NOMO-1 (cell line): Measurements from ENCODE around the gene KHDRBS2.
A peak's percentile ranks its signal among the peaks of the same experiment; 100 is the strongest.
"Not testable (repeated sequence)": the region's sequence is repeated elsewhere in the genome, so short reads cannot be mapped to it uniquely, and the experiment has no call there.

Source experiments
- DNase-seq, 2 experiments: peaks; one replicate each; lab custom pipeline; 2025; ENCODE audit not compliant: unreplicated experiment in 2 of 2; lab: John Stamatoyannopoulos, UW

KHDRBS2 gene

DNA sequence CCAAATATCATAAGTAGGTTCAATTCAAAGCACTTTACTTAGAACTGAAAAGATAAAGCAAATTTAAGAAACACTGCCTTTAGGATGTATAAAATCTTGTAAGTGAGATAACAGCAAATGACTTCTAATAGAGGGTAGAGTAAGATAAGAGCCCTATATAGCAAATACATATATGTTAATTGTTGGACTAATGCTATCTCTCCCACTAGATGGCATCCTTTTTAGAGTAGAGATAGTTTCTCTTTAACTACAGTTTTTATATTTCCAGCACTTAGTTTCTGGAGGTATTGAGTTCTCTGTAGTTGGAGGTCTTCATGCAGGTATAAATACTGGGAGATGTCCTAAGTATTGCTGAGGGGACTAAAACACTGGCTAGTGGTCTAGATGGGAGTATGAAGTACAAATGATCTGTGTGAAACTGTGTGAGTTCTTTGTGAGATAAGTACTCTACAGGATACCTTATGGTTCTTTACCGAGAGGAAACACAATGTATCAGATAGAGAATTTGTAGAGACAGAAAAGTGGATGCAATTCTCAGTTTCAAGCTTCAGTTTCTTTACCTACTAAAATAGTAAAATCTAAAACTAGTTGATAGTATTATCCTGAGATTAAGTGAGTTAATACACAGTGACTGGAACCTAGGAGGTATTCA, 399.3 kb downstream of the KHDRBS2 start:
- no peak for DNase-seq

DNA sequence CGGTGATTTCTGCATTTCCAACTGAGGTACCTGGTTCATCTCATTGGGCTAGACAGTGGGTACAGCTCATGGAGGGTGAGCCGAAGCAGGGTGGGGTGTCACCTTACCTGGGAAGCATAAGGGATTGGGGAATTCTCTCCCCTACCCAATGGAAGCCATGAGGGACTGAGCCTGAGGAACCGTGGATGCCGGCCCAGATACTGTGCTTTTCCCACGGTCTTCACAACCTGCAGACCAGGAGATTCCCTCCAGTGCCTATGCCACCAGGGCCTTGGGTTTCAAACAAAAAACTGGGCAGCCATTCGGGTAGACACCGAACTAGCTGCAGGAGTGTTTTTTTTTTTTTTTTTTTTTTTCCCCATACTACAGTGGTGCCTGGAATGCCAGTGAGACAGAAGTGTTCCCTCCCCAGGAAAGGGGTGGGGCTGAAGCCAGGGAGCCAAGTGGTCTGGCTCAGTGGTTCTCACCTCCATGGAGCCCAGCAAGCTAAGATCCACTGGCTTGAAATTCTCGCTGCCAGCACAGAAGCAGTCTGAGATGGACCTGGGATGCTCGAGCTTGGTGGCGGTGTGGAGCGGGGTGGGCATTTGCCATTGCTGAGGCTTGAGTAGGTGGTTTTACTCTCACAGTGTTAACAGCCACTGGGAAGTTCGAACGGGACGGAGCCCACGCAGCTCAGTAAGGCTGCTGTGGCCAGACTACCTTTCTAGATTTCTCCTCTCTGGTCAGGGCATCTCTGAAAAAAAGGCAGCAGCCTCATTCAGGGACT, 416.2 kb downstream of the KHDRBS2 start:
- DNase-seq = no peak

DNA sequence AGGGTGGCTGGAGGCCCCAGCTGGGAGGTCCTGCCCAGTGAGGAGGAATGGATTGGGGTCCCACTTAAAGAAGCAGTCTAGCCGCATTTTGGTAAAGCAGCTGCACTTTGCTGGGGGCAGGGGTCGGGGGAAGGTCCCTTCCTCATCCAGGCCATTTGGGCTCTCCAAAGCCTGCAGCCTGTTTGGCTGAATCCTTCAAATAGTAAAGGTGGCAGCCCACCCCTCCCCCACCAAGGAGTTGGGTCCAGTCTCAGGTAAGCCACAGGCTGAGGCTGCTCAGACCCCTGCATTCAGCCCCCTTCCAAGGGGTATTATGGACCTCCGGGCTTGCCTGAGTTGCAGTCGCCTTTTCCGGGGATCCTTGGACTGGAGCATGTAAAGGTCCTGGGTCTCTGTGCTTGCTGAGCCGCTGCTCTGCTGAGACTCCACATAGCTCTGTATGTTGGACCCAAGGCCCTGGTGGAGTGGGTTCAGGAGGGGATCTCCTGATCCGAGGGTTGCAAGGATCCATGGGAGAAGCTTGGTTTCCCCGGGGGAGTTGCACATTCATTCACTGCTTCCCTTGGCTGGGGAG, 417.4 kb downstream of the KHDRBS2 start:
- no peak for DNase-seq

DNA sequence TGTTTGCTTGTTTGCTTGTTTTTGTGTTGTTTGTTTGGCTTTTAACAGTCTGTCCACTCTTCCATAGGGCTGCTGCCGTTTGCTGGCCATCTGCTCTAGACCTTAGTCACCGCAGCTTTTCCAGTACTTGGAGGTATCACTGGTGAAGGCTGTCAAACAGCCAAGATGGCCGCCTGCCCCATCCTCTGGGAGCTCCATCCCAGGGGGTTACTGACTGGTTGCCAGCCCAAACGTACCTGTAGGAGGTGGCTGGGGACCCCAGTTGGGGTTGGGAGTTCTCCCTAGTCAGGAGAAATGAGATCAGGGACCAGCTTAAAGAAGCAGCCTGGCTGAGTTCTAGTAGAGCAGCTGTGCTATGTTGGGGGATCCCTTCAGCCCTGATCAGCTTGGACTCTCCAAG, 418.4 kb downstream of the KHDRBS2 start:
- DNase-seq = no peak

DNA sequence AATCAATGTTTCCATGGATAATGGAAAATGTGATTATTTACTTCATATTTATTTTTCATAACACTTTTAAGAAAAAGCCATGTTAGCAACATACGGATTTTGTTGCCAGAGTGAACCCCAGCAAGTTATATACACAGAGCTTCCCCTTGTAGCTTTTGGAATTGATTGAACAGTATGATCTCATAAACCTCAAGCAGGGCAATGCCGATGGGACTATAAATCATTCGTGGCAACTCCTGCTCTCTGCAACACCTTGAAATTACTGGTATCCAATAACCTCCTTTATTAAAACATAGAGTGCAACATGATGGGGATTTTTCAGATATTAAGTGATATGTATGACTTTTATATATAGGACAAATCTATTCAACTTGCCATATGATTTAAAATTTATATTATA, 428.5 kb downstream of the KHDRBS2 start:
- no peak for DNase-seq

DNA sequence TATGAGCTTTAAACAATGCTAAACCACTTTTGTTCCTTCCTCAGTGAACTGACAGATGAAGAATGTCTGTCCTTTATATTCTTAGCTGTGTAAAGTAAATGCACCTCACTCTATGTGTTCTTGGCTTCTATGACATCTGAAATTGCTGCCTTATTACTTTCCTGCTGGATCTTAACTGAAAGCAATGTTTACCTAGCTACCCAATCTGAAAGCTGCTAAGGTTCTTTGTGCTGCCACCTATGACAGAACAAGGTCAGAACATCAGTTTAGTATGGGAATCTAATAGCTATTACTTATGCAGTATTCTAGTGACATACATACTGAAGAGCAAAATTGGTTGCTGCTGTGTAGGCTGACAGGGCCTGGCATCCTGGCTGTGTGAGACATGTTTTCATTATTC, 444.1 kb downstream of the KHDRBS2 start:
- no peak for DNase-seq

DNA sequence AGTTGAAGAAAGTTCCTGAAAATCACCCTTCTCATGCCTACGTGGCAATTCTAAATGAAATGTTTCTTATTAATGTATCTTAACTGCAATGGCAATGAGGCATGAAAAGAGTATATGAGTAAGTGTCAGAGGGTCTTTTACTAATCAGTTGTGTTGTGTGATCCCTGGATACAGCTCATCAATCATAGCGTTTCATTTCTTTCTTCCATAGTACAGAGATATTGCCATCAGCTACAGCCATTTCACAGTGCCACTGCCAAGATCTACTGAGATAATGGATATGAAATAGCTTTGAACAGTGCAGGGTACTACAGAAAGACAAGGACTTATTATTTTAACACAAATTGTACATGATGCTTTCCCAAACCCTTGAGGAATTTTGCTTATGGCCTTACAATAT, 450.8 kb downstream of the KHDRBS2 start:
- DNase-seq = no peak

DNA sequence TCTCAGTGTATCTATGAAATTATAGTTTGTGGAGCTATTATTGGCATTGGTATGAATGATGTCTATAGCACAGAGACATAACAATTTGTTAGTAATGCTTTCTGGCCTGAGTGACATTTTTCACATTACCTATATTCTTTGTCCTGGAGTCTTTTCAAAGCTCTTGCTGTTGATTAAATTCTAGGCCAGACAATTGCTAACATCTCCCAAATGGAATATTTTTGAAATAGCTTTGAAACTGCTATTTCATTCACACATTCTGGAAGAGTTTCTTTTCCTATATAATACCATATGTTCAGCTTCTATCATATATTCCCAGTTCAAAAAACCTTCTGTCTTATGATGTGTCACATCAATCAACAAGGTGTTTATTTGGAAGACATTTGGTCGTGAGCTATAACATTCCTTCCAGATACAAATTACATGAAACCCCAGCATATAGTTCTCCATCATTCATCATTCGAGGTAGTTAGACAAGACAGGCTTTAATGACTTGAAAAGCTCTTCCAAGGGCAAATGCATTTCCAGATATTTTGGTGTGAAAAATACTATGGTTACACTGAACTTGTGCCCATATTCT, 452.8 kb downstream of the KHDRBS2 start:
- DNase-seq = no peak

DNA sequence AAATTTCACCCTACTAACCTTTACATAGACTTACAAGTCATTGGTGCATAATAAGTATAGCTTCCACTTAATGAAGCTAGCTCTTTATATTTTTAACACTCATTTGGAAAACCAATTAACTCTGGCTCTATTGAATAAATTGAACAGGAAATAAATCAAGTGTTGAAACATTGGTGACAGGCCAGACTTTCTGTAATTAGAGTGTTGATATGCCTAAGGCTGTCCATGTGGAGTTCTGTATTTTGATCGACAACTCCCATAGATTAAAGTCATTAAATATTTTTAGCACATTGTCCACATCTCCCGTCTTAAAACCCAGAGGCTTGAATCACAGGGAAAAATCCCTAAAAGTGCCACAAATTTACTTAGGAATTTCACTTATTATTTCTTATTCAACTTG, 468.3 kb downstream of the KHDRBS2 start:
- no peak for DNase-seq

DNA sequence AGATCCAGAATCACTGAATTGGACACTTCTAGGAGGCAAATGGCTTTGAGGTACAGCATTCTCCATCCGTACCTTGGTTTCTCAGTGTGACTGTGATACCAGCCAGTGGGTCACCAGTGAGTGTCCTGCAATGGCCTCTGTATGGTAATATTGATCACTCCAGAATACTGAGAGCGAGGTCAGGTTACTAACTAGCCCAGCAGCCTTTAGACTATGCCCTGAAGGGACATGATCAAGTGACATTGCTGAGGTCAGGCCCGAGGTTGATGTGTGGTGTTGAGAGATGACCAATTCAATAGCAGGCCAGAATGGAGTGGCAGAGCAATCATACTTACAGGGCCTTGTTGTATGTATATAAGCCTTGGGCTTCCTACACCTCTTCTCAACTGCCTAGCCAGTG, 476.0 kb downstream of the KHDRBS2 start:
- DNase-seq = no peak

DNA sequence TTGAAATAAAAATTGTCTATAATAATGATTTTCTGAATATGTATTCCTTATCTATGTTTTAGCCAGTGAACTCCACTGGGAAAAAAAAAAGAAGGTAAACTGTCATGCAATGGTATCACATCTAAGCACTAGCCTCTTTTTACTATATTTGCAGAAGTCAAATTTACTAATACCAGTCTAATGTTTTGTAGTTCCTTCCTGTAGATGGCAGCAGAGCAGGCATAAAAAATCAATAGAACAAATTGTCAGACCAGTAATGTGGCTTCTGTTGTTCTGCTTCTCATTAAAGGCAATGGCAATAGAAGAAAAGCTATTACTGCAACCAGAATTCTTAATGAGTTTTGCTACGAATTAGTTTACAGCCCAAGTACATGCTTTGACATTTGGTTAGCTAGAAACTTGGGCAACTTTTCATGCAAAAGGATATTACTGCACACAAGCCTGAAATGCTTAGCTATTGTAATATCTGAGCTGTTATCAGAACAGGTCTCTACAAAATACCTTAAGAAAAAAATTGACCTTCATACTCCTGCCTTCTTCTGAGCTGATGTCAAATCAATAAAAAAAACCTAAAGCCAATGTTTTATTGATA, 476.9 kb downstream of the KHDRBS2 start:
- peak in 1 of 2 experiments; percentile 31 for DNase-seq

DNA sequence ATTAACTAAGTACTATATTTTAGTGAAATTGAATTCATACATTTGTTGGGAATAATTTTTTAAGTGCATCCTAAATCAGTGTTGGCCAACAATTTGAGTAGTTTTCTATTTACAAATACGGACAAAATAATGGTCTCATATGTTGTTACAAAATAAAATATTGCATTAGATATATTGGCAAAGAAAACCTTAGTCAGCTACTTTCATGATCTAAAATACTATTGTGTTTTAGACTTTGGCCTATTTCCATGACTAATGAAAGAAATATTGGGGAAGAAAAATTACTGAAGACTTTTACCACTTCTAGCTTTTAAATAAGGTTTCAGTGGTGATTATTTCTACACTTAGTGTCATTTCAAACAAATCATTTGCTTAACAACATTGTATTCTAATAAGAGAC, 498.0 kb downstream of the KHDRBS2 start:
- no peak for DNase-seq

DNA sequence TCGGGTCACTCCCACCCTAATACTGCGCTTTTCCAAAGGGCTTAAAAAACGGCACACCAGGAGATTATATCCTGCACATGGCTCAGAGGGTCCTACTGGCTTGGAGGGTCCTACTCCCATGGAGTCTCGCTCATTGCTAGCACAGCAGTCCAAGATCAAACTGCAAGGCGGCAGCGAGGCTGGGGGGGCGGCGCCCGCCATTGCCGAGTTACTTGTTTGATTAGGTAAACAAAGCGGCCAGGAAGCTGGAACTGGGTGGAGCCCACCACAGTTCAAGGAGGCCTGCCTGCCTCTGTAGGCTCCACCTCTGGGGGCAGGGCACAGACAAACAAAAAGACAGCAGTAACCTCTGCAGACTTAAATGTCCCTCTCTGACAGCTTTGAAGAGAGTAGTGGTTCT, 516.6 kb downstream of the KHDRBS2 start:
- DNase-seq = not testable (repeated sequence)

DNA sequence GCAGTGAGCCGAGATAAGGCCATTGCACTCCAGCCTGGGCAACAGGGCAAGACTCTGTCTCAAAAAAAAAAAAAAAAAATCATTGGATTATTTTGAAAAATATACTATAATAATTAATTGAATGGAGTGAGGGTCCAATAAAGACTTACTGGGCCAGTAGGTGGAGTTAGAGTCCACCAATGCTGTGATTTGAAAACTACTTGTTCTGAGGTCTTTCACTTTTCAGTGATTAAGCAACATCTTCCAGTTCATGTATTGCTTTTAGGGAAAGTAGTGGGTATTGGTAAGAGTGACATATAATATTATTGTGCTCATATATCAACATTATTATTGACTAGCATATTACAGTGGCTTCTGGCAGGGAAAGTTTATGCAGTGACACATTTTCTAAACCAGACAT, 530.3 kb downstream of the KHDRBS2 start:
- DNase-seq = no peak

DNA sequence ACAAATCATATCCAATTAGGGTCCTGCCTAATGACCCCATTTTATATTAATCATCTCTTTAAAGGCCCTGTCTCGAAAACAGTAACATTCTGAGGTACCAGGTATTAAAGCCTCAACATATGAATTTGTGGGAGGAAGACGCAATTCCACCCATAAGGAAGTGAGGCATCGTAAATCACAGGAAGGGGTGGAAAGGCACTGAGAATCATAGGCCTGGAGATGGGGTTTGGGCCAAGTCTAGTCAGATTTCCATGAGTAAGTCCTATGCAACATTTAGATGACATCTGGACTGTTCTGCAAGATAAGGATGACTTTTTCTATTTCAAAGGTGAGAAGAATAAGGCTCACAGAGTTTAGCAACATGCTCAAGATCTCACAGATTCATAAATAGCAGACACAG, 534.0 kb downstream of the KHDRBS2 start:
- no peak for DNase-seq

DNA sequence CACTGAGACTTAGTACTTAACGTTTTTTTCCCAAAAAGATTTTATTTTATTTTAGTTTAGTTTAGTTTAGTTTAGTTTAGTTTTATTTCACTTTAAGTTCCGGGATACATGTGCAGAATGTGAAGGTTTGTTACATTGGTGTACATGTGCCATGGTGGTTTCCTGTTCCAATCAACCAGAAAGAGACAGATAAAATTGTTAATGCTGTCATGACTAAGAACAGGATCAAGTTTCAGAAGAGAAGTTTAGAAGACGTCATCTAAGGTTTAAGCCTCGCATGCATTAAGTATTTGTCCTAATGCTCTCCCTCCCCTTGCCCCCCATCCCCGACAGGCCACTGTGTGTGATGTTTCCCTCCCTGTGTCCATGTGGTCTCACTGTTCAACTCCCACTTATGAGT, 540.0 kb downstream of the KHDRBS2 start:
- no peak for DNase-seq

DNA sequence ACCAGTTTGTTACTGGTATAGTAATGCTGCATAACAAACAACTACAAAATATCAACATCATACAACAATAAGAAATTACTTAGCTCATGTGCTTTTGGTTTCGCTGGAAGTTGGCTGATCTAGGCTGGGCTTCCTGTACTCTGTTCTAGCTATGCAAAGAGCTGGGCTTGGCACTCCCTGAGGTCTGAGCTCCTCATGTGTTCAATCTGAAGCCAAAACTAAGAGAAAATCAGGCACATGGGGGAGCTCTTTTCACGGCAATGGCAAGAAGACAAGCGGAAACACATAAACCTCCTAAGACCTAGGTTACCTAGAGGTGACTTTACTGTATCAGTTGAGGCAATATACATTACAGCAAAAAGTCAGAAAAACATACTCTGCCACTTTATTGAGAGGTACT, 574.2 kb downstream of the KHDRBS2 start:
- DNase-seq = no peak

DNA sequence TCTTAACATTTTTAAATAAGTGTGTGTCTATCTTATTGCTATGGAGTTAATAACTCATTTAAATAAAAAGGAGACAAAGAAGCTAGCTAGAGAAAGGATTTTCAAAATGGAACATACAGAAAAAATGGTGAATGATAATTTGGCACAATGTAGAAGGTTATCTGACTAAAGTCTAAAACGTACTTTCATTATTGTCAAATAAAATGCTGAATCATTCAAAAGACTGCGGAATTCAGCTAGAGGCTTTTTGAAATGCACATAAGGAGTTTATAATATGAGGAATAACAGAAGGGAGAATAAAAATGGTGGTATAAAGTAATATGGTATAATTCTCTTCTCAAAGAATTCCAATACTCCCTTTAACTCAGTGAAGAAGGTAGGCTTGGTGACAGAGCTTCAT, 597.9 kb downstream of the KHDRBS2 start:
- no peak for DNase-seq

DNA sequence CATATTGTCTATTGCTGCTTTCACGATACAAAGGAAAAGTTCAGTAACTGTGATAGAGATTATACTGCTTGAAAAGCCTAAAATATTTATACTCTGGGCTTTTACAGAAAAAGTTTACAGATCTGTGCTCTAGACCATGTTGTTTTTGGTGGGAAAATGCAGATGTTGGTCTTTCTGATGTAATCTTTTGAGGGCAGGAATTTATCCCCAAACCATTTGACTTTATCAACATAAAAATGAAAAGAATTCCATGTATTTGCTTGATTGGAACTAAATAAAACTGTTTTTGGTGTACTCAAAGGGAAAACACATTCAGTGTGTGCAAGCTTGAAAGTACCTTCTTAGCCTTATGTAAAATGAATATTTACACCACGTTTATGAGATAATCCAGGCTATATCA, 603.5 kb downstream of the KHDRBS2 start:
- no peak for DNase-seq

DNA sequence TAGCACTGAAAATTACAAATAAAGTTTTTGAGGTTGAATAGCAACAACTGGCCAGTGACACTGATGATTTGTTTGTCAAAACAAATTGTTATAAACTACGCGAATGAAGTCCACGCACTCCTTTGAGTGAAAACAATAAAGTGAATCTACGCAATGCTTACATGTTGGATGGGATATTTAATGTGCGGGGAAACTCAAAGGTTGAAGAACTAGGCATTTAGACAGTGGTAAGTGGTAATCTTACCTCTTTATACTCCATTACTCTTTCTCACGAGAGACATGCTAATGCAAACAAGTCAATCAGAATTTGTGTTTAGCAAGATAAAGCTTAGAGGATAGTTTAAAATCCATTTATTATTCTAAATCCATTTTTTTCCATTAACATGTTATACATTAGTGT, 606.4 kb downstream of the KHDRBS2 start:
- no peak for DNase-seq

DNA sequence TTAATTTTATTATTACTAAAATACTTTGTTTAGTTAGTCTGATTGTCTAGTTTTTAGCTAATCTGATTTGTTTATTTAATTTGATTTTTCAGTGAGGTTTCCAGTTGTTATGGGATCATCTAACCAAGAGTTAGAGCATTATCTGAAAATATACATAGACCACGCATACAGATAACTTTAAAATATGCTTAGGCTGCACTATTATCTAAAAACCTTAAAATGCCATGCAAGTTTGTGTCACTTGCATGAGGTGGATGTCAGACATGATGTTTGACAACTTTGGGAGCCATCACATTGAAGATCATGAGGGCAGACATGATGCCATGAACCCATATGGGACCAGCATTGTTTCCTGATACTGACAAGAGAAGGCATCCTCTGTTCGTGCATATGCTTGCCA, 610.3 kb downstream of the KHDRBS2 start:
- DNase-seq = no peak

DNA sequence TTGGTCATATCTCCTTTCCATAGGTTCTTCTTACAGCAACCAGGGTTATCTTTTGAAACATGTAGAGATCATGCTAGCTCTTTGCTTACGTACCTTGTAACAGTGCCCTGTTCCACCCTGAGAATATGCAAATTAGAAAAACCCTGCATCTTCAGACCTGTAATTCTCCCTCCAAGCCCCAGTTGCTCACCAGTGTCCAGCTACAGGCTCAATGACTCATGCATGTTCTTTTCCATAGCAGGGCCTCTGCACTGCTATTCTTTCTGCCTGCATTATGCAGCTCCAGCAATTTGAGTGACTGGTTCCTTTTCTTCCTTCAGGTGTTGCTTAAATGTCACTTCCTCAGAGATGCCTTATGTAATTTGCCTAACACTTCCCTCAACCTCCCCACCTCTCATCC, 636.2 kb downstream of the KHDRBS2 start:
- DNase-seq = no peak
